SK-N-SH treated with all-trans-retinoic acid at 6 μM for 48 hours (cell line): ENCODE measurements around the gene ST6GALNAC5.

ENCODE experiments used
- PATZ1 ChIP-seq: fragments of 250-450 bp; sonication (Bioruptor Pico); IDR thresholded peaks from 2 replicates; pipeline ENCODE4 v1.8.0; 2020; ENCODE audit warnings: mild to moderate bottlenecking, moderate library complexity, borderline replicate concordance
- POU6F1 ChIP-seq: fragments of 250-450 bp; sonication (Bioruptor Pico); IDR thresholded peaks from 2 replicates; pipeline ENCODE4 v1.8.0; 2021; ENCODE audit warnings: low read depth, mild to moderate bottlenecking, moderate library complexity, borderline replicate concordance
- SNAI2 ChIP-seq: fragments of 250-450 bp; sonication (Bioruptor Pico); IDR thresholded peaks from 2 replicates; pipeline ENCODE4 v1.5.0; 2020; ENCODE audit warnings: mild to moderate bottlenecking, moderate library complexity

GRCh38 chr1:76961820-76962207 is 94.5 kb downstream of the ST6GALNAC5 start:
- TF ChIP-seq SNAI2 (CRISPR knock-in tag), result no peak
- no peak for TF ChIP-seq PATZ1 (CRISPR knock-in tag)
- TF ChIP-seq POU6F1 (CRISPR knock-in tag), result no peak
